ENCODE data around the gene DEGS2. TPM values are rescaled to one million over a fixed set of nuclear protein-coding genes. Genes with fewer than 3 reads are reported as not detected.

Gene DEGS2
- total RNA-seq, 1 experiment from 2014 or later = 1.8 TPM

GRCh38 chr14:100122481-100123223 is 36.8 kb downstream of the DEGS2 start:
- H3K79me2 ChIP-seq (ENCODE audit: insufficient read depth, low read length) = no peaks in the 10 kb centered on the region
- H3K4me3 ChIP-seq (replicated peaks in 1 of 2; ENCODE audit: low read depth in 1 of 2, low read length in 2 of 2) = no peak overlapping the region
- RAD21 ChIA-PET (ENCODE audit: low non-redundant PET in 1 of 2, low total read pairs in 2 of 2, uncharacterized antibody in 2 of 2, unreplicated experiment in 2 of 2) = no interaction called here
- H4K20me1 ChIP-seq (ENCODE audit: insufficient read depth) = no peaks in the 10 kb centered on the region
- H3K36me3 ChIP-seq (ENCODE audit: control insufficient read depth in 1 of 2, insufficient read depth in 2 of 2, low read length in 2 of 2) = no peaks in the 10 kb centered on the region
- H2AFZ ChIP-seq (ENCODE audit: low read depth, low read length, poor library complexity, severe bottlenecking) = no peak overlapping the region
- H3K9me3 ChIP-seq (ENCODE audit: control insufficient read depth in 1 of 2, insufficient read depth in 1 of 2, low read depth in 1 of 2, low read length in 2 of 2) = no peaks in the 10 kb centered on the region
- H3K9me2 ChIP-seq (ENCODE audit: insufficient read depth) = no peaks in the 10 kb centered on the region
- DNase-seq (ENCODE audit: low read depth, low spot score) (no peak), ATAC-seq (no peak)
- BruUV-seq (replicated peaks) = no TSS peak
- H3K9ac ChIP-seq (ENCODE audit: low read length) = no peak overlapping the region
- POLR2A ChIA-PET = no interaction called here
- no peaks in the 10 kb centered on the region for H3K4me1 ChIP-seq (ENCODE audit: control insufficient read depth in 1 of 2, insufficient read depth in 2 of 2, low read length in 2 of 2)
- intact Hi-C loops (cut with micrococcal nuclease) = no loop called here
- TF ChIP-seq ZNF274 (IDR thresholded peaks at IDR 0.05; ENCODE audit: low read depth, low read length) (no peak), CTCF (IDR thresholded peaks at IDR 0.05 in 2 of 3, conservative IDR thresholded peaks at IDR 0.05 in 1 of 3; ENCODE audit: borderline replicate concordance in 1 of 3, insufficient read depth in 1 of 3, low read depth in 2 of 3, low read length in 2 of 3) (0 out of 6 replicates have a peak, but pooled peaks of 1 of the 3 experiments have one; percentile 8), SP1 (IDR thresholded peaks at IDR 0.05; ENCODE audit: low read depth) (no peak), EZH2 (IDR thresholded peaks at IDR 0.05) (no peak)
- CTCF ChIA-PET = interaction anchor here (1.0 kb wide), 1 partner anchor 70 kb away, joined by 4 read pairs; no protein-coding TSS in a partner anchor
- H3K27ac ChIP-seq (ENCODE audit: low read depth, low read length) = no peak overlapping the region
- H3K27me3 ChIP-seq (ENCODE audit: insufficient read depth, low read length) = no peaks in the 10 kb centered on the region
- no peak overlapping the region for H3K4me2 ChIP-seq (ENCODE audit: low read length)
